SK-N-SH treated with all-trans-retinoic acid at 6 μM for 48 hours (cell line): ENCODE results near the gene CDC42EP3.

Source experiments
- ATAC-seq: fragments of 200-7000 bp; cut with Tn5 transposase; 3 replicates; pipeline ENCODE4 v1.9.1; 2020; ENCODE audit warnings: mild to moderate bottlenecking, moderate library complexity
- ARNTL ChIP-seq: fragments of 450-650 bp; formaldehyde crosslinking; IDR thresholded peaks from 2 replicates; pipeline ENCODE4 v1.5.0; 2020; ENCODE audit warnings: low read depth, mild to moderate bottlenecking, moderate library complexity, borderline replicate concordance
- BACH2 ChIP-seq: fragments of 250-450 bp; sonication (Bioruptor Pico); IDR thresholded peaks from 2 replicates; pipeline ENCODE4 v1.9.0; 2021; ENCODE audit warnings: mild to moderate bottlenecking, borderline replicate concordance
- CSDC2 ChIP-seq: fragments of 250-450 bp; sonication (Bioruptor Pico); IDR thresholded peaks from 2 replicates; pipeline ENCODE4 v1.5.0; 2020; ENCODE audit warnings: mild to moderate bottlenecking, moderate library complexity
- ESRRG ChIP-seq: fragments of 250-450 bp; sonication (Bioruptor Pico); IDR thresholded peaks from 2 replicates; pipeline ENCODE4 v1.6.1; 2021; ENCODE audit warnings: mild to moderate bottlenecking
- GLIS3 ChIP-seq: fragments of 250-450 bp; sonication (Bioruptor Pico); IDR thresholded peaks from 2 replicates; pipeline ENCODE4 v1.5.0; 2020; ENCODE audit warnings: mild to moderate bottlenecking, moderate library complexity
- ISL1 ChIP-seq: fragments of 250-450 bp; sonication (Bioruptor Pico); IDR thresholded peaks from 2 replicates; pipeline ENCODE4 v2.1.2; 2022; ENCODE audit warnings: mild to moderate bottlenecking, moderate library complexity
- OSR1 ChIP-seq: fragments of 250-450 bp; sonication (Bioruptor Pico); IDR thresholded peaks from 2 replicates; pipeline ENCODE4 v1.8.0; 2022; ENCODE audit warnings: moderate library complexity, mild to moderate bottlenecking, inconsistent platforms
- PPARA ChIP-seq: fragments of 250-450 bp; sonication (Bioruptor Pico); IDR thresholded peaks from 2 replicates; pipeline ENCODE4 v1.5.0; 2020; ENCODE audit warnings: mild to moderate bottlenecking, borderline replicate concordance
- RARB ChIP-seq: fragments of 250-450 bp; sonication (Bioruptor Pico); IDR thresholded peaks from 2 replicates; pipeline ENCODE4 v1.8.0; 2021; ENCODE audit warnings: mild to moderate bottlenecking, moderate library complexity
- SNAI2 ChIP-seq: fragments of 250-450 bp; sonication (Bioruptor Pico); IDR thresholded peaks from 2 replicates; pipeline ENCODE4 v1.5.0; 2020; ENCODE audit warnings: mild to moderate bottlenecking, moderate library complexity
- TCF4 ChIP-seq: fragments of 250-450 bp; sonication (Bioruptor Pico); IDR thresholded peaks from 2 replicates; pipeline ENCODE4 v1.8.0; 2021; ENCODE audit warnings: mild to moderate bottlenecking, moderate library complexity, borderline replicate concordance
- ZC3H10 ChIP-seq: fragments of 250-450 bp; sonication (Bioruptor Pico); IDR thresholded peaks from 2 replicates; pipeline ENCODE4 v1.5.1; 2021; ENCODE audit warnings: mild to moderate bottlenecking, moderate library complexity
- ZFP3 ChIP-seq: fragments of 250-450 bp; sonication (Bioruptor Pico); IDR thresholded peaks from 2 replicates; pipeline ENCODE4 v1.5.0; 2020; ENCODE audit warnings: mild to moderate bottlenecking, moderate library complexity
- ZNF565 ChIP-seq: fragments of 450-650 bp; formaldehyde crosslinking; conservative IDR thresholded peaks from 2 replicates; pipeline ENCODE4 v1.5.0; 2020; ENCODE audit warnings: low read depth, mild to moderate bottlenecking, moderate library complexity
- ZNF70 ChIP-seq: fragments of 450-650 bp; formaldehyde crosslinking; IDR thresholded peaks from 2 replicates; pipeline ENCODE4 v1.5.0; 2020; ENCODE audit warnings: mild to moderate bottlenecking, moderate library complexity
- ZNF8 ChIP-seq: fragments of 450-650 bp; formaldehyde crosslinking; IDR thresholded peaks from 2 replicates; pipeline ENCODE4 v1.5.0; 2020; ENCODE audit warnings: mild to moderate bottlenecking, moderate library complexity
- TF ChIP-seq, protein P1 (sequence below): fragments of 250-450 bp; sonication (Bioruptor Pico); IDR thresholded peaks from 2 replicates; pipeline ENCODE4 v1.5.1; 2021; ENCODE audit warnings: mild to moderate bottlenecking, moderate library complexity
- TF ChIP-seq, protein P2 (sequence below): fragments of 250-450 bp; sonication (Bioruptor Pico); IDR thresholded peaks from 2 replicates; pipeline ENCODE4 v1.5.1; 2020; ENCODE audit warnings: low read depth, mild to moderate bottlenecking, moderate library complexity
- TF ChIP-seq, protein P3 (sequence below): fragments of 250-450 bp; sonication (Bioruptor Pico); IDR thresholded peaks from 2 replicates; pipeline ENCODE4 v1.8.0; 2021; ENCODE audit warnings: low read depth, mild to moderate bottlenecking, moderate library complexity, borderline replicate concordance

CDC42EP3 gene

DNA sequence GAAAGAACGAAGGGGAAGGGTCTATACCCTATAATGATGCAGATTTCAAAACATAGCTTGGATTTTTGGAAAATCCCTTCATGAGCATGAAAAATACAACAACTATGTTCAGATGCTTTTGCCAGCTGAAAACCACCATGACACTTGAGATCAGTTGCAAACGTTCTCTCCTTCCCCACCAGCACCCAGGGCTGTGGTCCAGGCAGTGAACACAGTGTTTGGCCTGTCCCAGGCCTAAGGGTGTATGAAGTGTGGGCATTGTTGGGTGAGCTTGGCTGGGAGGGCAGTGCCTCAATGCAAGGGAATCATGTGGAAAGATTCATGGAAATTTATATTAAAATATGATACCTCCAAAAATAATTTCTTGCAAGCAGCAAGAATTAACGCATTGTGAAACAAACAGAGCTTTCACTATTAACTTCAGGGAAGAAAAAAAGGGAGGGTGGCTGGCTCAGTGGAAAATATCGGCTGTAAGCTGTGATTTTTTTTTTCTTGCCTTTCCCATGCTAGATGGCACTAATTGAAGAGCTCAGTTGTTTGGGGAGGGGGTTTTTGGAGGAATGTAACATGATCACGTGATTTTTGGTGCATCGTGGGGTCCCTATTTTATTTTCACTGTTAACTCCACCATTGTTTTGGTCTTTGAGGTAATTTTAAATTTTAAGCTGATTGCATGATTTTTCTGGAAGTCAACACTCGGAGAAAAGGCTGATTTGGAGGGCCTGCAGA, 52.0 kb downstream of the CDC42EP3 start:
- TF ChIP-seq ZFP3 (CRISPR knock-in tag), result no peak
- TF ChIP-seq, protein P1, sequence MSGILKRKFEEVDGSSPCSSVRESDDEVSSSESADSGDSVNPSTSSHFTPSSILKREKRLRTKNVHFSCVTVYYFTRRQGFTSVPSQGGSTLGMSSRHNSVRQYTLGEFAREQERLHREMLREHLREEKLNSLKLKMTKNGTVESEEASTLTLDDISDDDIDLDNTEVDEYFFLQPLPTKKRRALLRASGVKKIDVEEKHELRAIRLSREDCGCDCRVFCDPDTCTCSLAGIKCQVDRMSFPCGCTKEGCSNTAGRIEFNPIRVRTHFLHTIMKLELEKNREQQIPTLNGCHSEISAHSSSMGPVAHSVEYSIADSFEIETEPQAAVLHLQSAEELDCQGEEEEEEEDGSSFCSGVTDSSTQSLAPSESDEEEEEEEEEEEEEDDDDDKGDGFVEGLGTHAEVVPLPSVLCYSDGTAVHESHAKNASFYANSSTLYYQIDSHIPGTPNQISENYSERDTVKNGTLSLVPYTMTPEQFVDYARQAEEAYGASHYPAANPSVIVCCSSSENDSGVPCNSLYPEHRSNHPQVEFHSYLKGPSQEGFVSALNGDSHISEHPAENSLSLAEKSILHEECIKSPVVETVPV, result no peak
- TF ChIP-seq, all 23 proteins: peak for 0
- no peak for ATAC-seq

DNA sequence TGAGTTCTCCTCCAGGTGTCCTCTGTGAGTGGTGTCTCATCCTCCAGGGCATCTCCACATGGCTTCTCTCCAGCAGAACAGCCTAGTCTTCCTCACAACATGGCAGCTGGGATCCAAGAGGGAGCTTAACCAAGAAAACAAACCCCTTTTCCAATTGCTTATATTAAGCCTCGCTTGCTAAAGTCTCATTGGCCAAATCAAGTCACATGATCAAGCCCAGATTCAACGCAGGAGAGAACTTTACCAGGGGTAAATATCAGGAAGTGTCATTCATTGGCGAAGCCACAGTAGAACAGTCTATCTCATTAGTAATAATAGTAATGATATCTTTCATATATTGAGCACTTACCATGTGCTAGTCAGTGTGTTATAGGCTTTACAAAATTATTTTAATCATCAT, 53.1 kb downstream of the CDC42EP3 start:
- no peak for ATAC-seq
- TF ChIP-seq ISL1 (CRISPR knock-in tag) (no peak), RARB (CRISPR knock-in tag) (no peak), PPARA (CRISPR knock-in tag) (no peak), ZNF70 (CRISPR knock-in tag) (no peak), SNAI2 (CRISPR knock-in tag) (no peak), TCF4 (no peak), GLIS3 (no peak), ZFP3 (CRISPR knock-in tag) (no peak)
- TF ChIP-seq, protein P2, sequence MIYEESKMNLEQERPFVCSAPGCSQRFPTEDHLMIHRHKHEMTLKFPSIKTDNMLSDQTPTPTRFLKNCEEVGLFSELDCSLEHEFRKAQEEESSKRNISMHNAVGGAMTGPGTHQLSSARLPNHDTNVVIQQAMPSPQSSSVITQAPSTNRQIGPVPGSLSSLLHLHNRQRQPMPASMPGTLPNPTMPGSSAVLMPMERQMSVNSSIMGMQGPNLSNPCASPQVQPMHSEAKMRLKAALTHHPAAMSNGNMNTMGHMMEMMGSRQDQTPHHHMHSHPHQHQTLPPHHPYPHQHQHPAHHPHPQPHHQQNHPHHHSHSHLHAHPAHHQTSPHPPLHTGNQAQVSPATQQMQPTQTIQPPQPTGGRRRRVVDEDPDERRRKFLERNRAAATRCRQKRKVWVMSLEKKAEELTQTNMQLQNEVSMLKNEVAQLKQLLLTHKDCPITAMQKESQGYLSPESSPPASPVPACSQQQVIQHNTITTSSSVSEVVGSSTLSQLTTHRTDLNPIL (CRISPR knock-in tag), result no peak

DNA sequence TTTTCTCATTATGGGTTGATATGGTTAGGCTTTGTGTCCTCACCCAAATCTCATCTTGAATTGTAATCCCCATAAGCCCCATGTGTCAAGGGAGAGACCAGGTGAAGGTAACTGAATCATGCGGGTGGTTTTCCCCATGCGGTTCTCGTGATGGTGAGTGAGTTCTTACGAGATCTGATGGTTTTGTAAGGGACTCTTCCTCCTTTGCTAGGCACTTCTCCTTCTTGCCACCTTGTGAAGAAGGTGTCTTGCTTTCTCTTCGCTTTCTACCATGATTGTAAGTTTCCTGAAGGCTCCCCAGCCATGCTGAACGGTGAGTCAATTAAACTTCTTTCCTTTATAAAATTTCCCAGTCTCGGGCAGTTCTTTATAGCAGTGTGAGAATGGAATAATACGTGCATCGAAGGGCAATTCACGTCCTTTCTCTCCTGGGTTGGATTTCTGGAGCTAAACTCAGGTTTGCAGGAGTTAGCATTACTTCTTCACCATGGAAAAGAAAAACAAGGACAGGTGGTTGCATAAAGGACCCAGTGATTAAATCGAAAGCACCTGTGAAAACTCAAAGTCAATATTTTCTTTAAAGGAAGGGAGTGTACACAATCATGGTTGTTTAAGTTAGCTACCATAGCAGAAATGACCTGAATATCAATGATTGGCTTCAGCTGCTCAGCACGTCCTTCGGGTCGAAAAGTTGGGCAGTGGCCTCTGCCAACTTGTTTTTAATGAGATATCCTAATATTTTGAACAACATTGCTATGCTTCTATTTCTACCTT, 54.1 kb downstream of the CDC42EP3 start:
- no peak for ATAC-seq

DNA sequence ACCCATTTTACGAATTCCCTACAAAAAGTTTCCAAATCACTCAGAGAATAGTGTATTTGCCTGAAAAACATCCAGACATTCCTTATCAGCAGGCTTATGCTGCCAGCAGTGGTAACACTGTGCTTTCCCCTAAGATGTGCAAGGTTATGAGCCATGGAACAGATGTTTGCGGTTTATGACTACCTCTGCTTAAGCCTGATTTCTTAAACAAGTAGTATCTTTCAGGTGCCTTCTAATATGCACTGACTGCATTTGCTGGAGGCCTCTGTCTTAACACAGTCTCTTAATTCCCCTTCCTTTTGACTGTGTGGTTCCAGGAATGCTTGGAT, 54.8 kb downstream of the CDC42EP3 start:
- TF ChIP-seq, protein P1, result no peak
- no peak for TF ChIP-seq ESRRG (CRISPR knock-in tag)
- TF ChIP-seq ZNF565 (CRISPR knock-in tag), result no peak
- no peak for TF ChIP-seq ZNF8 (CRISPR knock-in tag)
- TF ChIP-seq, protein P3, sequence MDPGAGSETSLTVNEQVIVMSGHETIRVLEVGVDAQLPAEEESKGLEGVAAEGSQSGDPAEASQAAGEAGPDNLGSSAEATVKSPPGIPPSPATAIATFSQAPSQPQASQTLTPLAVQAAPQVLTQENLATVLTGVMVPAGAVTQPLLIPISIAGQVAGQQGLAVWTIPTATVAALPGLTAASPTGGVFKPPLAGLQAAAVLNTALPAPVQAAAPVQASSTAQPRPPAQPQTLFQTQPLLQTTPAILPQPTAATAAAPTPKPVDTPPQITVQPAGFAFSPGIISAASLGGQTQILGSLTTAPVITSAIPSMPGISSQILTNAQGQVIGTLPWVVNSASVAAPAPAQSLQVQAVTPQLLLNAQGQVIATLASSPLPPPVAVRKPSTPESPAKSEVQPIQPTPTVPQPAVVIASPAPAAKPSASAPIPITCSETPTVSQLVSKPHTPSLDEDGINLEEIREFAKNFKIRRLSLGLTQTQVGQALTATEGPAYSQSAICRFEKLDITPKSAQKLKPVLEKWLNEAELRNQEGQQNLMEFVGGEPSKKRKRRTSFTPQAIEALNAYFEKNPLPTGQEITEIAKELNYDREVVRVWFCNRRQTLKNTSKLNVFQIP, result no peak
- TF ChIP-seq, protein P2 (CRISPR knock-in tag), result no peak
- no peak for TF ChIP-seq BACH2 (CRISPR knock-in tag)
- TF ChIP-seq SNAI2 (CRISPR knock-in tag), result no peak
- no peak for TF ChIP-seq ZC3H10 (CRISPR knock-in tag)
- no peak for TF ChIP-seq GLIS3
- TF ChIP-seq ZFP3 (CRISPR knock-in tag), result no peak
- TF ChIP-seq TCF4, result no peak
- ATAC-seq, result no peak

More for the DNA sequence above, 54.1 kb downstream of the CDC42EP3 start:
- TF ChIP-seq OSR1 (no peak), GLIS3 (no peak), ARNTL (CRISPR knock-in tag) (no peak), ESRRG (CRISPR knock-in tag) (no peak), PPARA (CRISPR knock-in tag) (no peak), CSDC2 (CRISPR knock-in tag) (no peak), ZNF8 (CRISPR knock-in tag) (no peak), ZNF70 (CRISPR knock-in tag) (no peak)
- TF ChIP-seq, protein P2 (CRISPR knock-in tag), result no peak
